Duodenal mucosa (tissue), 2 donors: ENCODE data around the gene C10orf71.

ENCODE experiments used
- H3K27ac ChIP-seq: one replicate; pipeline ENCODE4 v1.7.0; 2013; ENCODE audit warnings: low read depth, low read length
- H3K27me3 ChIP-seq, 2 donors: one replicate each; pipeline ENCODE4 v1.7.0; 2013; ENCODE audit warnings: low read length in 2 of 2, control low read depth in 1 of 2; ENCODE audit not compliant: insufficient read depth in 2 of 2, control insufficient read depth in 1 of 2
- H3K36me3 ChIP-seq, 2 donors: one replicate each; pipeline ENCODE4 v1.7.0; 2013; ENCODE audit warnings: low read length in 2 of 2, control low read depth in 1 of 2; ENCODE audit not compliant: insufficient read depth in 2 of 2, control insufficient read depth in 1 of 2
- H3K4me1 ChIP-seq, 2 donors: one replicate each; pipeline ENCODE4 v1.7.0; 2013; ENCODE audit warnings: low read length in 2 of 2, control low read depth in 1 of 2; ENCODE audit not compliant: insufficient read depth in 2 of 2, control insufficient read depth in 1 of 2
- H3K4me3 ChIP-seq, 2 donors: one replicate each; pipeline ENCODE4 v1.7.0; 2013; ENCODE audit warnings: low read length in 2 of 2, low read depth in 1 of 2
- H3K9ac ChIP-seq, 2 donors: one replicate each; pipeline ENCODE4 v1.7.0; 2013; ENCODE audit warnings: low read length in 2 of 2, low read depth in 1 of 2
- H3K9me3 ChIP-seq, 2 donors: one replicate each; pipeline ENCODE4 v1.7.0; 2013; ENCODE audit warnings: low read length in 2 of 2, control low read depth in 1 of 2; ENCODE audit not compliant: control insufficient read depth in 1 of 2

Gene C10orf71

DNA sequence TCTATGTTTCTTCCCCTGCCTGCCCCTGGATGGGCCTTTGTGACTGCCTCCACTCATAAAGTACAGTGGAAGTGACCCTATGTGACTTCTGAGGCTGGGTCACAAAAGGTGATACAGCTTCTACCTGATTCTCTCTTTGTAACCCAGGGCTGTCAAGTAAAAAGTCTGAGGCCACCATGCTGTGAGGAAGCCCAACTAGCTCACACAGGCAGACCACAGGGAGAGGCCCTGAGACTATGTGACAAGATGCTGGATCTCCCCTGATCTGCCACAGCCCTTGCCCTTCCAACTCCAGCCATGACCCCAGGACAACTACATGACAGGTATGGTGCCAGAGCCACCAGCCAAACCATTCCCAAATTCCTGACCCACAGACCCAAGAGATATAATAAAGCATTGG, 51.2 kb downstream of the C10orf71 start:
- Histone ChIP-seq H3K27me3 (no peaks in the 10 kb centered on the region), H3K27ac (no peak overlapping the region), H3K36me3 (no peaks in the 10 kb centered on the region), H3K4me3 (no peak overlapping the region), H3K4me1 (no peaks in the 10 kb centered on the region), H3K9me3 (peaks cover 6 to 8% of the 10 kb centered on the region in 2 donors), H3K9ac (no peak overlapping the region)

DNA sequence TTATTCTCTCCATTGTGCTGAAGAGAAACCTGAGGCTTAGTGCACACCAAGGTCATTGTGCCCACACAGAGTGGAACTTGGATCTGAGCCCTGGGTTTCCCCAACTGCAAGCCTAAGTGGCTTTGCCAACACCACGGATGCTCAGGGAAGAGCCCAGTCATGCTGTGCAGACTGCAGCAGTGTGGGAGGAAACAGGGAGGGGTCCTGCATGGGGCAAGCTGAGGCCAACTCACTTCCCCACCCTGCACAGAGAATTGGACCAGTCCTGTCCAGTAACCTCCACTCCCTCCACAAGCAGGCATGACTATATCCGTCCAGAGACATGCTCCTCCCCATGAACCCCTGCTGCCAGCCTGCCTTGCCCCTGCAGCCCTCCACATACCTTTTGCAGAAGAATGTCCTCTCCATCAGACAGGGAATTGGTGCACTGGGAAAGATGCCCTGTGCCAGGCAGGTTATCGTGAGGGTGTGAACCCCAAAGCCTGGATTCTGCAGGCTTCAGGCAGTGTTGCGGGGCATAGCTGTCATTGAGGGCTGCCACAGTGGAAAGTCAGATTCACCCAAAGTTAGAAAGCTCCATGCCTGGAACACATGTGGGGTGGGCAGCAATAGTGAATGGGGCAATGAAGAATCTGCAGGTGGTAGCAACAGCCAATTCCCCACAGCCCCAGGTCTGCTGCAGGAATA, 52.0 kb downstream of the C10orf71 start:
- no peak overlapping the region for H3K4me3 ChIP-seq
- no peak overlapping the region for H3K9ac ChIP-seq

DNA sequence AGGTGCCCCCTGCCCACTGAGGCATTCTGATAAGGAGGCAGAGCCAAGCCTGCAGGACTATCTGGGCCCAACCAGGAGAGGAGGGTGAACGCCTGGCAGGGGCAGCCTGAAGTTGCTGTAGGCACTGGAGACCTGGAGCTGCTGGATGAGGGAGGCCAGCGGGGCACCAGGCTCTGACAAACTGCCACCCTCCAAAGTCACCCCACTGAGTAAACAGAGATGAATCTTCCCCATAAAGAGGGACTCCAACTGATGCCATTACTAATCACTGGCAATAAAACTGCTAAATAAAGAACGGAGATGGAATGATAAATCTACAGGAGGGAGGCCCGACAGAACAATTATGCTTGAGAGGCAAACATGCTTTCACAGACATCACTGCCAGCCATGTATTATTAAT, 52.7 kb downstream of the C10orf71 start:
- H3K27me3 ChIP-seq = no peaks in the 10 kb centered on the region
- no peak overlapping the region for H3K4me3 ChIP-seq
- no peaks in the 10 kb centered on the region for H3K4me1 ChIP-seq
- no peak overlapping the region for H3K27ac ChIP-seq
- H3K9ac ChIP-seq = no peak overlapping the region
- H3K9me3 ChIP-seq = peaks cover 6 to 8% of the 10 kb centered on the region in 2 donors
- no peaks in the 10 kb centered on the region for H3K36me3 ChIP-seq

More for the DNA sequence above, 52.0 kb downstream of the C10orf71 start:
- no peaks in the 10 kb centered on the region for H3K27me3 ChIP-seq
- no peaks in the 10 kb centered on the region for H3K36me3 ChIP-seq
- H3K4me1 ChIP-seq = no peaks in the 10 kb centered on the region
- H3K9me3 ChIP-seq = peaks cover 6 to 8% of the 10 kb centered on the region in 2 donors
- H3K27ac ChIP-seq = no peak overlapping the region

DNA sequence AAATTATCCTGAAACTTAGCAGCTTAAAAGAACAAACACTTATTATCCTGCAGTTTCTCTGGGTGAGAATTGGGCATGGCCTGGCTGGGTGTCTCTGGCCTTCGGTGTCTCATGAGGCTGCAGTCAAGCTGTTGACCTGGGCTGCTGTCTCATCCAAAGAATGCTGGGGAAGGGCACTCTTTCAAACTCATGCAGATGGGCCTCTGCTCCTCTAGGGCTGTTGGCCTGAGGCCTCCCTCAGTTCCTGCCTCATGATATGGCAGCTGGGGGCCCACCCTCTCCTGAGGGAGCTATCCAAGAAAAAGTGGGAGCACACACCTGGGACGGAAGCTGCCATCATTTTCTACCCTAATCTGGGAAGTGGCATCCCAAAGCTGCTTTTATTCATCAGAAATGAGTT, 53.4 kb downstream of the C10orf71 start:
- no peak overlapping the region for H3K27ac ChIP-seq
- peaks cover 6 to 8% of the 10 kb centered on the region in 2 donors for H3K9me3 ChIP-seq
- H3K36me3 ChIP-seq = no peaks in the 10 kb centered on the region
- H3K4me3 ChIP-seq = no peak overlapping the region
- H3K9ac ChIP-seq = no peak overlapping the region
- no peaks in the 10 kb centered on the region for H3K4me1 ChIP-seq
- no peaks in the 10 kb centered on the region for H3K27me3 ChIP-seq

DNA sequence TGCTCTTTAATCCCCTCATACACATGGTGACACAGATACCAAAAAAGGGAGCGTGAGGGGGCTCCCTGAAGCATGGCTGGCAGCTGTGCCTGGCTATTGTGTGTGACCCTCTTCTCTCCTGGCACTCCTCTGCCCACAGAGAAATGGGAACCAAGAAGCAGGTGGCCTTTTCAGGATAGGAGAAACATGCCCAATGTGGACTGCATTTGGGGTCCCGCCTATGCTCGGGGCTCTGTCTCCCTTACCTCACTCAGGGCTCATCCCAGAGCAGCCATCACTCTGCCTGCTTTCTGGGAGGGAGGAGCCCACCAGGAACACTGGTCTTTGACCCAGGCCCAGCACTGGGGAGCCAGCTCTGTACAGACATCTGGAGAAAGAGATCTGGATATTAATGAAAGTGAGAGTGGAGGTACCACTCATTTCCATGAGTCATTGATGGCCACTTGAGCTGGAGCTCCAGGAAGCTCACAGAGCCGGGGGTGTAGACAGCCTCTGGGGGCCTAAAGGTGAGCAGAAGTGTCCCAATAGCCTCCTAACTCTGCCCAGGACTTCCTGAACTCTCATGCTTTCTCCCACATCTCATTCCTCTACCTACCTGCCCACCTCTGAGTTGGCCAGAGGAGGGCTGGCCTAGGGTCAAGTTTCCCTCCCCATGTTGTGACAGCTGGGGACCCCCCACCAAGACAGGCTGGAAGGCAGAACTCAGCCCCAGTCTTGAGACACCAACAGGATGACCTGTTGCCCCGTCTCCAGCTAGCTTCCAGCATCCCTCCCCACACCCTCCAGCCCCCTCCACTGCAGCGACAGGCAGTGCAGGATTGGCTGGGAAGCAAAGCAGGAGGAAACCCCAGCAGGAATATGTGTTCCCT, 54.3 kb downstream of the C10orf71 start:
- H3K4me3 ChIP-seq = no peak overlapping the region
- H3K4me1 ChIP-seq = no peaks in the 10 kb centered on the region
- no peaks in the 10 kb centered on the region for H3K27me3 ChIP-seq
- H3K9ac ChIP-seq = no peak overlapping the region
- H3K36me3 ChIP-seq = no peaks in the 10 kb centered on the region
- peaks cover 6 to 8% of the 10 kb centered on the region in 2 donors for H3K9me3 ChIP-seq
- no peak overlapping the region for H3K27ac ChIP-seq

DNA sequence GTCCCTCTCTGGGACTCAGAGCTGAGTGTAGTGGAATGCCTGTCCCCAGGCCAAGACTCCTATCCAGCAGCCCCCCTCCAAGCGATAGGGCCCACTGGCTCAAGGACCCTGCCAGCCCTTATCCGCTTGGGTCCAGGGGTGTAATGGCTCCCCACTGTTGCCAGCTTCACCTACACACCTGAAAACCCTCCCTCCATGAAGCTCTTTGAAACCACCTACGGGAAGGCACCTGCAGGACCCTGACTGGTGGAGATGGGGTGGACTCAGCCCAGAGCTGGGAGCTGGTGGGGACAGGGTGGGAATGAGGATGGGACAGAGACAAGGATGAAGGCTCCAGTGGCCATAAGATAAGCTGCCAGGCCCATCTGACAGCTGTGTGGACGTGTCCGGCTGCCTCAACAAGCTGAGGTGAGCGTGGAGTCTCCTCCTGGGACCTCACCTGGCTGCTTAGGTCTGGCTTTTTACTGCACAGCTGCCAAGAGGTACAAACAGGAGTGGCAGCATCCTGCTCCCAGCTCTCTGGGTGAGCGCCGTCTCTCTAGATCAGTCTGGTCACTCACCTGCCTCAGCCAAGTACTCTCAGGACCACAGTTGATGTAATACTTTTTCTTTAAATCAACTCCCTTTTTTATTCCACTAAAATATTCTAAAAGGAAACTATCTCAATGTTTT, 55.1 kb downstream of the C10orf71 start:
- no peaks in the 10 kb centered on the region for H3K36me3 ChIP-seq
- no peak overlapping the region for H3K9ac ChIP-seq
- H3K27me3 ChIP-seq = no peaks in the 10 kb centered on the region
- H3K4me1 ChIP-seq = no peaks in the 10 kb centered on the region
- peaks cover 6 to 8% of the 10 kb centered on the region in 2 donors for H3K9me3 ChIP-seq
- H3K4me3 ChIP-seq = no peak overlapping the region
- H3K27ac ChIP-seq = no peak overlapping the region

DNA sequence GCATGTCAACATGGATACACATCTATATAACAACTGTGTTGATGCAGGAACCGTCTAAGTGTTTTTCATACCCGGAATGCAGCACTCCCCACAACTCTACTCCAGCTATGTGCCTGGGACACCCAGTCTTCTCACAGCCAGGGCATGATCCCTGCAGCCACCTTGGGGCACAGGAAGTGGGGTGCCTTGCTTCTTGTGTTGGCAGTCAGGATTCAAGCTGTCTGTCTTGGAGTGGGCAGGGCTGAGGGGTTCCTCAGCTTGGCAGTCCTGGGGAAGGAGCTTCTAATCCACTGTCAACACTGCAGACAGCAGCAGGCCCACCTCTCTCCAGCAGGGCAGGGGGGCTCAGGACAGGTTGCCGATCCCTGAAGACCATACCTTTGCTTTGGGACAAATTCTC, 55.6 kb downstream of the C10orf71 start:
- no peak overlapping the region for H3K9ac ChIP-seq
- no peaks in the 10 kb centered on the region for H3K4me1 ChIP-seq
- H3K27ac ChIP-seq = no peak overlapping the region
- H3K36me3 ChIP-seq = no peaks in the 10 kb centered on the region
- H3K4me3 ChIP-seq = no peak overlapping the region
- H3K9me3 ChIP-seq = peaks cover 6 to 8% of the 10 kb centered on the region in 2 donors
- no peaks in the 10 kb centered on the region for H3K27me3 ChIP-seq

DNA sequence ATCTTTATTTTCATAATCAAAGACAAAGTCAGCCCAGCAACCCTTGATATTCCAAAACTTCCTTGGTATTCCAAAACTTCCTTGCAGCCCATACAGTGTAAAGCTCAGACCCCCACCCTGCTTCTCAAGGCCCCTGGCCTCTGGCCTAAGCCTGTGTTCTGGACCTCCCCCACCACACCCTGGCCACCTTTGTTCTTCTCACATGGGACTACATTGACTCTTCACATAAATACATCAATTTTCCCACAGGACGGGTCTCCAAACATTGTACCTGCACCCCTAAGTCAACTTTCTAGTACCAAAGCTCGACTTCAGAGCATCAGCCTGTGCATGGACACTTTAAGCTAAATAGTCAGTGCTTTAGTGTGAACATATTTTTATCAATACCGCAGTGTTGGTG, 56.3 kb downstream of the C10orf71 start:
- peaks cover 2 to 3% of the 10 kb centered on the region in 2 donors for H3K9me3 ChIP-seq
- H3K4me3 ChIP-seq = no peak overlapping the region
- no peaks in the 10 kb centered on the region for H3K4me1 ChIP-seq
- H3K9ac ChIP-seq = no peak overlapping the region
- no peak overlapping the region for H3K27ac ChIP-seq
- no peaks in the 10 kb centered on the region for H3K36me3 ChIP-seq
- no peaks in the 10 kb centered on the region for H3K27me3 ChIP-seq

DNA sequence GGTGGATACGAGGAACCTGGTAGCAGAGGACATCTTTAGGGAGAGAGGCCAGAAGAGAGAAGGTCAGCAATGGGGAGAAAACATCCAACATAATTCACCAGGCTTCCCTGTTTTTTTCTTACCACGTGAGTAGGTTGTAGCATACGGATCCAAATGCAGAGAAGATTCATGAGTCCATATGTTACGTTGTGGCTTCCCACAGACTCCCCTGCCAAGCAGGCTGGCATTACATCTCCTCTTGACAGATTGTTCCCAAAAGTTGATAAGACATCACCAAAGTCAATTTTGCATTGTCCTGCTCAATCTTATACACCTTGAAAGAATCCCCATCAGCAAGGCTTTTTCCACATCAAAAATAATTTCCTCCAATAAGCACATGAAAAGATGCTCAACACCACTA, 57.2 kb downstream of the C10orf71 start:
- no peak overlapping the region for H3K4me3 ChIP-seq
- H3K9me3 ChIP-seq = no peaks in the 10 kb centered on the region
- no peak overlapping the region for H3K27ac ChIP-seq
- no peak overlapping the region for H3K9ac ChIP-seq
- no peaks in the 10 kb centered on the region for H3K4me1 ChIP-seq
- H3K27me3 ChIP-seq = no peaks in the 10 kb centered on the region
- no peaks in the 10 kb centered on the region for H3K36me3 ChIP-seq

DNA sequence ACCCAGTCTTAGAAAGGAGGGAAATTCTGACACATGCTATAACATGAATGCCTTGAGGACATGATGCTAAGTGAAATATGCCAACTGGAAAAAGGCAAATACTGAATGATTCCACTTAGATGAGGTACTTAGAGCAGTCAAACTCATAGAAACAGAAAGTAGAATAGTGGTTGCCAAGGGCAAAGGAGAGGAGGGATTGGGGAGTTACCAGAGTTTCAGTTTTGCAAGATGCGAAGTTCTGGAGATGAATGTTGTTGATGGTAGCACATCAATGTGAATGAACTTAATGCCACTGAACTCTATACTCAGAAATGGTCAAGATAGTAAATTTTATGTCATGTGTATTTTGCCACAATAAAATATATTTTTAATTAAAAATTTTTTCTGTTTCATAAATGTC, 58.0 kb downstream of the C10orf71 start:
- H3K9ac ChIP-seq = no peak overlapping the region
- no peaks in the 10 kb centered on the region for H3K9me3 ChIP-seq
- H3K4me3 ChIP-seq = no peak overlapping the region
- no peaks in the 10 kb centered on the region for H3K27me3 ChIP-seq
- no peaks in the 10 kb centered on the region for H3K4me1 ChIP-seq
- H3K36me3 ChIP-seq = no peaks in the 10 kb centered on the region
- H3K27ac ChIP-seq = no peak overlapping the region
